ENCODE data around the gene SC5D.

The SC5D gene

GRCh38 chr11:121326230-121326629, 33.7 kb downstream of the SC5D start:
- Histone ChIP-seq H3K4me1 (ENCODE audit: control insufficient read depth, insufficient read depth, low read length) (no peaks in the 10 kb centered on the region), H3K27ac (ENCODE audit: extremely low read depth, low read depth, low read length) (no peak overlapping the region), H3K4me3 (ENCODE audit: low read depth, low read length) (no peak overlapping the region), H3K36me3 (ENCODE audit: control insufficient read depth in 2 of 2, insufficient read depth in 1 of 2, low read length in 2 of 2) (no peaks in the 10 kb centered on the region), H3K9me3 (ENCODE audit: control insufficient read depth, insufficient read depth, low read depth, low read length) (no peaks in the 10 kb centered on the region)
- no peak for TF ChIP-seq ZNF610 (tag by site-specific recombination; IDR thresholded peaks at IDR 0.05; ENCODE audit: borderline replicate concordance)
- TF ChIP-seq ZNF175 (tag by site-specific recombination; IDR thresholded peaks at IDR 0.05), result no peak
- no peak for TF ChIP-seq ZNF2 (tag by site-specific recombination; IDR thresholded peaks at IDR 0.05)
- TF ChIP-seq ZNF354C (tag by site-specific recombination; IDR thresholded peaks at IDR 0.05; ENCODE audit: borderline replicate concordance, low read depth), result no peak
- TF ChIP-seq ZSCAN5A (tag by site-specific recombination; IDR thresholded peaks at IDR 0.05), result no peak
- TF ChIP-seq ZNF169 (tag by site-specific recombination; IDR thresholded peaks at IDR 0.05), result no peak
- CTCF ChIA-PET, result no interaction called here
- POLR2A ChIA-PET, result no interaction called here

- Histone ChIP-seq H3K36me3 (ENCODE audit: control insufficient read depth in 2 of 2, insufficient read depth in 1 of 2, low read length in 2 of 2) (no peaks in the 10 kb centered on the region), H3K4me1 (ENCODE audit: control insufficient read depth, insufficient read depth, low read length) (no peaks in the 10 kb centered on the region), H3K27ac (ENCODE audit: extremely low read depth, low read depth, low read length) (no peak overlapping the region), H3K4me3 (ENCODE audit: low read depth, low read length) (no peak overlapping the region), H3K9me3 (ENCODE audit: control insufficient read depth, insufficient read depth, low read depth, low read length) (no peaks in the 10 kb centered on the region)
- ChIA-PET POLR2A (no interaction called here), CTCF (interaction anchor here (1.3 kb wide), 1 partner anchor 8 kb away, joined by 6 read pairs; no protein-coding TSS in a partner anchor)
- TF ChIP-seq ZNF211 (tag by site-specific recombination; IDR thresholded peaks at IDR 0.05; ENCODE audit: low read depth), result no peak
- TF ChIP-seq EGR2 (tag by site-specific recombination; IDR thresholded peaks at IDR 0.05; ENCODE audit: low read depth), result no peak
- TF ChIP-seq ZNF132 (tag by site-specific recombination; IDR thresholded peaks at IDR 0.05; ENCODE audit: borderline replicate concordance), result no peak
- no peak for TF ChIP-seq ZNF521 (tag by site-specific recombination; IDR thresholded peaks at IDR 0.05)
- TF ChIP-seq ZNF626 (tag by site-specific recombination; IDR thresholded peaks at IDR 0.05), result no peak
- TF ChIP-seq ZNF335 (tag by site-specific recombination; conservative IDR thresholded peaks at IDR 0.05), result no peak
- no peak for TF ChIP-seq ZNF169 (tag by site-specific recombination; IDR thresholded peaks at IDR 0.05)
- TF ChIP-seq ZNF830 (tag by site-specific recombination; IDR thresholded peaks at IDR 0.05; ENCODE audit: low read depth), result no peak
- TF ChIP-seq RBAK (tag by site-specific recombination; IDR thresholded peaks at IDR 0.05), result no peak
- TF ChIP-seq MYNN (tag by site-specific recombination; IDR thresholded peaks at IDR 0.05; ENCODE audit: borderline replicate concordance), result no peak
- TF ChIP-seq, protein P1, sequence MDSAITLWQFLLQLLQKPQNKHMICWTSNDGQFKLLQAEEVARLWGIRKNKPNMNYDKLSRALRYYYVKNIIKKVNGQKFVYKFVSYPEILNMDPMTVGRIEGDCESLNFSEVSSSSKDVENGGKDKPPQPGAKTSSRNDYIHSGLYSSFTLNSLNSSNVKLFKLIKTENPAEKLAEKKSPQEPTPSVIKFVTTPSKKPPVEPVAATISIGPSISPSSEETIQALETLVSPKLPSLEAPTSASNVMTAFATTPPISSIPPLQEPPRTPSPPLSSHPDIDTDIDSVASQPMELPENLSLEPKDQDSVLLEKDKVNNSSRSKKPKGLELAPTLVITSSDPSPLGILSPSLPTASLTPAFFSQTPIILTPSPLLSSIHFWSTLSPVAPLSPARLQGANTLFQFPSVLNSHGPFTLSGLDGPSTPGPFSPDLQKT (IDR thresholded peaks at IDR 0.05; ENCODE audit: borderline replicate concordance, low read depth, low read length), result no peak
- no peak for TF ChIP-seq ZNF544 (tag by site-specific recombination; IDR thresholded peaks at IDR 0.05)
- TF ChIP-seq ZNF549 (tag by site-specific recombination; IDR thresholded peaks at IDR 0.05), result no peak
- TF ChIP-seq ZNF596 (tag by site-specific recombination; IDR thresholded peaks at IDR 0.05), result no peak
- no peak for TF ChIP-seq ZNF112 (tag by site-specific recombination; IDR thresholded peaks at IDR 0.05)
These were observed 35.0 kb downstream of the SC5D start for GRCh38 chr11:121327553-121327952.

DNA sequence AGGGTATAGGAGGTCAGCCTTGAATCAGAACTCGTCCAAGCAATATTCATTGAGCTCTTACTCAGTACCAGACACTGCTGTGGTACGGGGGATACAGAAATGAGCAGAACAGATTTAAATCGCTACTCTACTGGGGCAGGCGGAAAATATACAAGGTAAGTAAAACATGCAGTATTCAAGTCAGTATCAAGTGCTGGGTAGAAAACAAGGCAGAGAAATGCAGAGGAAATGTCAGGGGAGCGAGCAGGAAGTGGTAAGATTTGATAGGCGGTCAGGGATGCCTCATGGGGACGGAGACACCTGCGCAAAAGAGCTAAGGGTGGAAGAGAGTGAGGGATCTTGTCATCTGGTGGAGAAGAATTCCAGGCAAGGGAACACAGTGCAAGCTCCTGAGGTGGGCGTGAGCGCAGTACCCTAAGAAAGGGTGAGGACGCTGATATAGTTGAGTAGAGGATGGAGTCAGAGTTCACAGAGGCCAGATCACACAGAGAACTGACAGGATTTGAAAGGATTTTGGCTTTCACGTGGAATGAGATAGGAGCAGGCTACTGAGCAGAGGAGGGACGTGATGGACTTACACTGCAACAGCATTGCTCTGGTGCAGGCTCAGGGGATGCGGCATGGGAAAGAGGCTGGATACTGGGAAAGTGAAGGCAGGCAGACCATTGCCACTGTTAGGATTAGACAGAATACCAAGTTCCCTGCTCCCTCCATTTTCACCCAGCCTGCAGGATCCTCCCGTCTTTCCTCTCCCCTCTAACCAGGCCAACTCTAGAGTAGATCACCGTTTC, 35.8 kb downstream of the SC5D start:
- POLR2A ChIA-PET, result no interaction called here
- Histone ChIP-seq H3K4me3 (ENCODE audit: low read depth, low read length) (no peak overlapping the region), H3K27ac (ENCODE audit: extremely low read depth, low read depth, low read length) (no peak overlapping the region), H3K36me3 (ENCODE audit: control insufficient read depth in 2 of 2, insufficient read depth in 1 of 2, low read length in 2 of 2) (no peaks in the 10 kb centered on the region), H3K4me1 (ENCODE audit: control insufficient read depth, insufficient read depth, low read length) (no peaks in the 10 kb centered on the region), H3K9me3 (ENCODE audit: control insufficient read depth, insufficient read depth, low read depth, low read length) (no peaks in the 10 kb centered on the region)
- CTCF ChIA-PET, result interaction anchor here (0.6 to 1.3 kb wide), 2 partner anchors 9 to 76 kb away, joined by 3 to 6 read pairs; no protein-coding TSS in a partner anchor
- no peak for TF ChIP-seq ZNF133 (tag by site-specific recombination; IDR thresholded peaks at IDR 0.05)
- TF ChIP-seq ZNF658 (tag by site-specific recombination; IDR thresholded peaks at IDR 0.05), result no peak
- TF ChIP-seq KLF7 (tag by site-specific recombination; IDR thresholded peaks at IDR 0.05; ENCODE audit: borderline replicate concordance), result no peak
- TF ChIP-seq SCRT2 (tag by site-specific recombination; IDR thresholded peaks at IDR 0.05), result no peak
- TF ChIP-seq, protein P2, sequence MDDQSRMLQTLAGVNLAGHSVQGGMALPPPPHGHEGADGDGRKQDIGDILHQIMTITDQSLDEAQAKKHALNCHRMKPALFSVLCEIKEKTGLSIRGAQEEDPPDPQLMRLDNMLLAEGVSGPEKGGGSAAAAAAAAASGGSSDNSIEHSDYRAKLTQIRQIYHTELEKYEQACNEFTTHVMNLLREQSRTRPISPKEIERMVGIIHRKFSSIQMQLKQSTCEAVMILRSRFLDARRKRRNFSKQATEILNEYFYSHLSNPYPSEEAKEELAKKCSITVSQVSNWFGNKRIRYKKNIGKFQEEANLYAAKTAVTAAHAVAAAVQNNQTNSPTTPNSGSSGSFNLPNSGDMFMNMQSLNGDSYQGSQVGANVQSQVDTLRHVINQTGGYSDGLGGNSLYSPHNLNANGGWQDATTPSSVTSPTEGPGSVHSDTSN (CRISPR knock-in tag; IDR thresholded peaks at IDR 0.05), result no peak
- TF ChIP-seq ZNF626 (tag by site-specific recombination; IDR thresholded peaks at IDR 0.05), result no peak
- no peak for TF ChIP-seq ZNF19 (tag by site-specific recombination; IDR thresholded peaks at IDR 0.05; ENCODE audit: low read depth)
- no peak for TF ChIP-seq ZNF777 (tag by site-specific recombination; IDR thresholded peaks at IDR 0.05; ENCODE audit: borderline replicate concordance)
- TF ChIP-seq ZSCAN23 (tag by site-specific recombination; IDR thresholded peaks at IDR 0.05), result no peak
- no peak for TF ChIP-seq KLF16 (tag by site-specific recombination; IDR thresholded peaks at IDR 0.05)
- no peak for TF ChIP-seq ZNF214 (tag by site-specific recombination; IDR thresholded peaks at IDR 0.05; ENCODE audit: borderline replicate concordance)
